Colonic mucosa (tissue), 4 donors: ENCODE data around the gene TNFAIP8. TPM values are rescaled to one million over a fixed set of nuclear protein-coding genes. Genes with fewer than 3 reads are reported as not detected.

ENCODE experiments used
- DNase-seq: peaks from one replicate; pipeline ENCODE4 v3.0.0-alpha.2; 2020
- H3K27ac ChIP-seq: fragments of 200-600 bp; one replicate; pipeline ENCODE4 v1.8.0; 2021
- H3K27me3 ChIP-seq: fragments of 200-600 bp; one replicate; pipeline ENCODE4 v1.8.0; 2021
- H3K36me3 ChIP-seq: fragments of 200-600 bp; one replicate; pipeline ENCODE4 v1.8.0; 2021
- H3K4me1 ChIP-seq: fragments of 200-600 bp; one replicate; pipeline ENCODE4 v1.8.0; 2021; ENCODE audit warnings: mild to moderate bottlenecking
- H3K4me3 ChIP-seq: fragments of 200-600 bp; one replicate; pipeline ENCODE4 v1.8.0; 2021
- H3K9ac ChIP-seq, 2 donors: one replicate each; pipeline ENCODE4 v1.7.0; 2013; ENCODE audit warnings: control low read depth in 2 of 2, low read depth in 2 of 2, low read length in 2 of 2
- H3K9me3 ChIP-seq: fragments of 200-600 bp; one replicate; pipeline ENCODE4 v1.8.0; 2021
- intact Hi-C: fragments of 100-400 bp; cut with DNase I; formaldehyde crosslinking; loops from one replicate; pipeline ENCODE4 v1.14.1; 2022
- total RNA-seq, 2 donors: library from RNA; stranded (reverse); fragmentation: NEBNext Ultra II Directional in 1 of 2; extraction: Animal tissue kit (Norgen Biotek cat#: 25700) in 1 of 2; gene quantifications; one replicate each; pipeline ENCODE4 v1.2.1, GENCODE V29; 2021
- TF ChIP-seq, protein P1 (sequence below): fragments of 200-600 bp; IDR thresholded peaks from one replicate; pipeline ENCODE4 v1.8.0; 2022; ENCODE audit warnings: antibody characterized with exemption, mild to moderate bottlenecking
- donor health status: healthy.
- donor health status: DM: no; HTN: no; CAD: no.
- donor health status: DM: no; HTN: no; CAD: no.

Gene TNFAIP8
- total RNA-seq, 2 donors from 2014 or later = 11.0 to 12.7 TPM

DNA sequence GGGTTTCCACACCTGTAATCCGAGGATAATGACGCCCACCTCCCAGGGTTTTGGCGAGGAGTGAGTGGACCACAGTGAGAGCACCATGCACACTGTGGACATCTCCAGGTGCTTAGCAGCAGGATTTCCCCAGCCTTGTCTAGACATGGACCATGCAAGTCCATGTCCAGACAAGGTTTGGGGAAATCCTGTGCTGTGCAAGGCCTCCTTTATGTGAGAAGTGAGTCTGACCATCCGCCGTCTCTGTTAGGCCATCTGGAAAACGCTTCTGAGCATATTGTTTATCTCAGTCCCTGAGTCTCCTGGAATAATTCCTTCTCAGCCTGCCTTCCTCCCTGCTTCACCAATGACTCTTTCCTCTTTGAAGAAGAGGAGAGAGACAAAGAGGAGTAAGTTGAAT is 26.2 kb upstream of the TNFAIP8 start:
- no peaks in the 10 kb centered on the region for H3K9me3 ChIP-seq
- H3K9ac ChIP-seq = peak overlapping the region in 1 of 2 donors; percentile 13
- peak overlapping the region; percentile 50 for H3K27ac ChIP-seq
- H3K27me3 ChIP-seq = no peaks in the 10 kb centered on the region
- no peaks in the 10 kb centered on the region for H3K36me3 ChIP-seq
- intact Hi-C loops = no loop called here
- peaks cover 3% of the 10 kb centered on the region for H3K4me1 ChIP-seq
- TF ChIP-seq, protein P1, sequence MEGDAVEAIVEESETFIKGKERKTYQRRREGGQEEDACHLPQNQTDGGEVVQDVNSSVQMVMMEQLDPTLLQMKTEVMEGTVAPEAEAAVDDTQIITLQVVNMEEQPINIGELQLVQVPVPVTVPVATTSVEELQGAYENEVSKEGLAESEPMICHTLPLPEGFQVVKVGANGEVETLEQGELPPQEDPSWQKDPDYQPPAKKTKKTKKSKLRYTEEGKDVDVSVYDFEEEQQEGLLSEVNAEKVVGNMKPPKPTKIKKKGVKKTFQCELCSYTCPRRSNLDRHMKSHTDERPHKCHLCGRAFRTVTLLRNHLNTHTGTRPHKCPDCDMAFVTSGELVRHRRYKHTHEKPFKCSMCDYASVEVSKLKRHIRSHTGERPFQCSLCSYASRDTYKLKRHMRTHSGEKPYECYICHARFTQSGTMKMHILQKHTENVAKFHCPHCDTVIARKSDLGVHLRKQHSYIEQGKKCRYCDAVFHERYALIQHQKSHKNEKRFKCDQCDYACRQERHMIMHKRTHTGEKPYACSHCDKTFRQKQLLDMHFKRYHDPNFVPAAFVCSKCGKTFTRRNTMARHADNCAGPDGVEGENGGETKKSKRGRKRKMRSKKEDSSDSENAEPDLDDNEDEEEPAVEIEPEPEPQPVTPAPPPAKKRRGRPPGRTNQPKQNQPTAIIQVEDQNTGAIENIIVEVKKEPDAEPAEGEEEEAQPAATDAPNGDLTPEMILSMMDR = no peak
- no peak overlapping the region for H3K4me3 ChIP-seq
- no peak for DNase-seq

DNA sequence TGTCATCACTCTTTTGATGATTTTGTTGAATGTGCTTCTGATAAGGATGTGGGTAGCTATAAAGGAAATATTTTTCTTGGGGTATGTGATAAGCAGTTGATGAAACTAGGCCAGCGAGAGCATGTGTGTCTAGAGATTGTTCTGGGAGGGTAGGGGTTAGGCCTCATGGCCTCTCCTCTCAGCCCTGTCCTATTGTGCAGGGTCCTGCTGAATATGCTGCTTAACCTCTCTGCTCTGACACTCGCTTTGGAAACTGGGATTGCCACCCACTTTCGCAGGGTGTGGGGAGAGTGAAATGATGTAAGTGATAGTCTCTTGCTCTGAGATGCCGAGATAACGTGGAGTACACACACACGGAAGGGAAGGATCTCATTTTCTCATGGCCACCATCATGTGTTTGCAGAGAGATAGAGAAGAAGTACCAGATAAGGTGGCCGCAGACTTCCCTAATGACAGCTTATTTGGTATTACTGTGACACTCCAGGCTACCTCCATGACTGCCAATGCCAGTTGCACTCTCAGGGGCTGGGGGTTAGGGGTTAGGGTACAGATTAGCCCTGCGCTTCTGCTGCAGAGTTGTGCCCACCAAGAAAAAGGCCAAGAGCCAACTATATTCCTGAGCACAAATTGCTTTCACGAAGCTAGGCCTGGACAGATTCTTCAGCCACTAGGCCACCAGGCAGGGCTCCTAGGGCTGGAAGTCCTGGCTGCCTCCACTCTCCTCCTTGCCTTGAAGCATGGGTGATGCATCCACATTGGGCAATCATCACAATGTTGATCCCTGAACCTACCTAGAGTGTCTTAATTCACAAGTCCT is 25.2 kb upstream of the TNFAIP8 start:
- H3K27ac ChIP-seq = peak overlapping the region; percentile 50

DNA sequence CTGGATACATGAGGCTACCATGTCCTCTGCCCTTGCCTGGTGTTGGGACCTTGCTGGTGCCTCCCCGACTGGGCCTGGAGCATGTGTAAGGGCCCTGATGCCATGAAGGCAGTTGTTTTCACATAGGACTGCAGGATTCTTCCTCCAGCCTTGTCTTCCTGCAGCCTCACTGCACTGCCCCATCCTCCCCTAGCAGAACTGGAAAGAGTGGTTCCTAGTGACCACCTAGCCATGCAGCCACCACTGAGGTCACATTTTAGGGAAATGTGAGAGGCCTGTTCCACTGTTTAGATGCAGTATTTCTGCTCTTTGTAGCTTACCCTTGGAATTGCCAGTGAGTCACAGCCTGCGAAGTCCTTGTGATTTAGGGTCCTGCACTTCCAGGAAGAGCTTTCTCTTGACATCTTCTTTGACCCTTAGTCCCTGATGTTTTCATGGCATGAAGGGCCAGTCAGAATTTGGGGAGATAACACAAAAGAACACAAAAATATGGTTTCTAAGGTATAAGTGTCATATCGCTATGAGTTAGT is 24.2 kb upstream of the TNFAIP8 start:
- intact Hi-C loops = no loop called here
- TF ChIP-seq, protein P1 = no peak
- H3K27me3 ChIP-seq = no peaks in the 10 kb centered on the region
- no peak overlapping the region for H3K27ac ChIP-seq
- H3K9ac ChIP-seq = peak overlapping the region in 1 of 2 donors; percentile 14
- no peaks in the 10 kb centered on the region for H3K9me3 ChIP-seq
- no peaks in the 10 kb centered on the region for H3K4me1 ChIP-seq
- H3K36me3 ChIP-seq = no peaks in the 10 kb centered on the region
- H3K4me3 ChIP-seq = no peak overlapping the region
- DNase-seq = no peak

More for the DNA sequence above, 25.2 kb upstream of the TNFAIP8 start:
- no peak overlapping the region for H3K4me3 ChIP-seq
- intact Hi-C loops = no loop called here
- H3K27me3 ChIP-seq = no peaks in the 10 kb centered on the region
- DNase-seq = no peak
- TF ChIP-seq, protein P1 = no peak
- H3K4me1 ChIP-seq = no peaks in the 10 kb centered on the region
- H3K9me3 ChIP-seq = no peaks in the 10 kb centered on the region
- H3K9ac ChIP-seq = no peak overlapping the region
- H3K36me3 ChIP-seq = no peaks in the 10 kb centered on the region

DNA sequence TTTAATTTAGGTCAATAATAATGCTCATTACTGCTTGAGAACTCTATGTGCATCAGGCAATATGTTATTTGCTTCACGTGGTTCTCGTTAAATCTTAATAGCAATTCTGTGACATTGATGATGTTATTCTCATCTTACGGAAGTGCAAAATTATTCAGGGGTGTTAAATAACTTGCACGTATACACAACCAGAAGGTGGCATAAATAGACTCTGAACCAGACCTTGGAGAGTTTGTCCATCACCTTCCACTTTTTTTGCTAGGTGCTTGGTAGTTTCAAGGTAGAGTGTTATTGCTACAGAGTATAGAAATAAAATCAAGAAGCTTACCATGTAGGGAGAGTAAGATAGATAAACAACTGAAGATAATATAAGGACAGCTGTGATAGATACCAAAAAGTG is 23.6 kb upstream of the TNFAIP8 start:
- Histone ChIP-seq H3K27me3 (no peaks in the 10 kb centered on the region), H3K36me3 (no peaks in the 10 kb centered on the region), H3K27ac (no peak overlapping the region), H3K4me3 (no peak overlapping the region), H3K9me3 (no peaks in the 10 kb centered on the region), H3K9ac (no peak overlapping the region), H3K4me1 (no peaks in the 10 kb centered on the region)
- no peak for DNase-seq
- TF ChIP-seq, protein P1 = no peak
- intact Hi-C loops = no loop called here

DNA sequence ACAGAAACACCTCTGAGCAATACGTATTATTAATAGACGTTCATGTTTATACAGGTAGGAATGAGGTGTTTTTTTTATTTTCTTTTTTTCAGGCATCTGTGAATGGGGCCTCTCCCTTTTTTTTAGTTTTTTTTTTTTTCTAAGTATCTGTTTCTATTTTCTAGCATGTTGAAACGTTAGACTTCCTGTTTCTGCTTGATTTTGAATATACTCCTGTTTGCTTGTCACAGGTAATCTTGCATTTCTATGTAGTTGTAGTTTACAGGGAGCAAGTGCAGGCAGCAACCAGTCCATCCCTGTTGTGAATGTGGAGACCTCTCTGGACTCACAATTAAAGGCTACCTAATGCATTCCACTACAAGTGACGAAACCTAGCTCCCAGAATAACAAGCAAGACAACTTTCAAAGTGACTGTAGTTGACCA is 22.8 kb upstream of the TNFAIP8 start:
- intact Hi-C loops = no loop called here
- no peak overlapping the region for H3K27ac ChIP-seq
- TF ChIP-seq, protein P1 = no peak
- no peak overlapping the region for H3K4me3 ChIP-seq
- no peaks in the 10 kb centered on the region for H3K27me3 ChIP-seq
- no peaks in the 10 kb centered on the region for H3K9me3 ChIP-seq
- no peak overlapping the region for H3K9ac ChIP-seq
- H3K4me1 ChIP-seq = no peaks in the 10 kb centered on the region
- no peaks in the 10 kb centered on the region for H3K36me3 ChIP-seq
- no peak for DNase-seq
